Measurements from ENCODE around the gene RNF207. TPM values are rescaled to one million over a fixed set of nuclear protein-coding genes. Genes with fewer than 3 reads are reported as not detected.

Gene RNF207
- total RNA-seq, 6 experiments from 2014 or later = 8.4 to 20.5 (median 14.4) TPM

DNA sequence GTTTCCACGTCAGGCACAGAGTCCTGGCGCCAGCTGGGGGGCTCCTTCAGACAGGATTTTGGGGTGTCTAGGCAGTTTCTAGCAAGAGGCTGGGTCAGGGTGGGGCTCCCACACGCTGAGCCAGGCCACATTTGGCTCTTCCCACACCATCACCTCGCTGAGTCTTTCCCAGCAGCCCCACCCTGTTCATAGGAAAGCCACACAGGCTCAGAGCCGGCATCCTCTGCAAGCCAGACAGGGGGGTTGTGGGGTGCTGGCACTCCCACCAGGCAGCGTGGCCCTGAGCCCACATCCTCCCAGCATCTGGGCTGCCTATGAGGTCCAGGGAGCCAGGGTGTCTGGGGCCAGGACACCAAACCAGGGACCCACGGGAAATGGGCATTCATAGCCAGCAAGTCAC is 57.8 kb downstream of the RNF207 start:
- H3K36me3 ChIP-seq = no peaks in the 10 kb centered on the region
- ATAC-seq = no peak
- TF ChIP-seq POLR2A (IDR thresholded peaks at IDR 0.05) (no peak), CTCF (IDR thresholded peaks at IDR 0.05) (no peak)
- intact Hi-C loops (cut with DNase I) = no loop called here
- H3K9me3 ChIP-seq = no peaks in the 10 kb centered on the region
- no peak for DNase-seq
- H3K27ac ChIP-seq = no peak overlapping the region
- H3K4me1 ChIP-seq = peaks cover 0 to 11% (median 4%) of the 10 kb centered on the region in 4 donors
- no peak overlapping the region for H3K4me3 ChIP-seq
- no CpG with 5 or more reads among the region's 7 CpGs for WGBS (ENCODE audit: insufficient coverage, low coverage, low lambda C conversion rate, missing lambda C conversion rate)
- no peaks in the 10 kb centered on the region for H3K27me3 ChIP-seq

DNA sequence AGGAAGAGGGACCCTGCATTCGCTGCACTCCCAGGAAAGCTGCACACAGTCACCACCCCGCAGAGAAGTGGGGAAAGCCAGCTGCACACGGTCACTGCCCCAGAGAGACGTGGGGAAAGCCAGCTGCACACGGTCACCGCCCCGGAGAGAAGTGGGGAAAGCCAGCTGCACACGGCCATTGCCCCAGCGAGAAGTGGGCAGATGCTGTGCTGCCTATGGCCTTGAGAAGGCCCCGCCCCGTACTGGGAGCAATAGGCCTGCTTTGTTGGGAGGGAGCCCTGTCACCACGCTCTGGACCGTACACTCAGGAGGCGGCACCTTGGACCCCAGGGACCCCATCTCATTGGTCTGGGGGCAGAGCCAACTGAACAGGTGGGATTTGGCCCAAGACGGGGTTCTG is 59.2 kb downstream of the RNF207 start:
- TF ChIP-seq POLR2A (IDR thresholded peaks at IDR 0.05) (no peak), CTCF (IDR thresholded peaks at IDR 0.05) (no peak)
- intact Hi-C loops (cut with DNase I) = no loop called here
- Histone ChIP-seq H3K4me1 (no peaks in the 10 kb centered on the region), H3K9me3 (no peaks in the 10 kb centered on the region), H3K27ac (no peak overlapping the region), H3K4me3 (no peak overlapping the region), H3K36me3 (no peaks in the 10 kb centered on the region), H3K27me3 (no peaks in the 10 kb centered on the region)
- no CpG with 5 or more reads among the region's 15 CpGs for WGBS (ENCODE audit: insufficient coverage, low coverage, low lambda C conversion rate, missing lambda C conversion rate)
- ATAC-seq (no peak), DNase-seq (no peak)

DNA sequence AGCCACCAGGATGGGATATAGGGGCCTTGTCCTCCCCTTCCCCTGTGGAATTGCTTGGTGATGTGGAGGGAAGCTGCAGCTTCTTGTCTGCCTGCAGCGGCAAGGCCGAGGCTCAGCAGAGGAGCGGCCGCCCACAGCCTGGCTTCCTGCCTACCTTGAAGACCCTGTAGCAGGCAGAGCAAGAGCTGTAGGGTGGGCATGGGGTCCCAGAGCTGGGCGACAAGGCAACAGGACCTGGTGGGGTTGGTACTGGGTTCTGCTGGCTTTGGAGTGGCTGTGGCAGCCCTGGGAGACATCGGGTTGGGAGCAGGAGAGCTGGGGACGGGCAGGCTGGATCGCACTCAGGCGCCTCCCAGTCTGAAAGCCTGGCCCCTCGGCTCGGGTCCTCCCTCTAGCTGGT is 60.7 kb downstream of the RNF207 start:
- no peak overlapping the region for H3K4me3 ChIP-seq
- no peaks in the 10 kb centered on the region for H3K9me3 ChIP-seq
- H3K36me3 ChIP-seq = no peaks in the 10 kb centered on the region
- intact Hi-C loops (cut with DNase I) = no loop called here
- DNase-seq = no peak
- 81% methylated on average over 4 of the region's 11 CpGs for WGBS (ENCODE audit: insufficient coverage, low coverage, low lambda C conversion rate, missing lambda C conversion rate)
- H3K27ac ChIP-seq = no peak overlapping the region
- no peak for ATAC-seq
- no peaks in the 10 kb centered on the region for H3K4me1 ChIP-seq
- no peaks in the 10 kb centered on the region for H3K27me3 ChIP-seq
- TF ChIP-seq POLR2A (IDR thresholded peaks at IDR 0.05) (no peak), CTCF (IDR thresholded peaks at IDR 0.05) (no peak)

- intact Hi-C loops (cut with DNase I) = no loop called here
- Histone ChIP-seq H3K27ac (no peak overlapping the region), H3K4me1 (no peaks in the 10 kb centered on the region), H3K9me3 (no peaks in the 10 kb centered on the region), H3K27me3 (no peaks in the 10 kb centered on the region), H3K4me3 (no peak overlapping the region), H3K36me3 (no peaks in the 10 kb centered on the region)
- no peak for ATAC-seq
- DNase-seq = no peak
- 84% methylated on average over 10 of the region's 12 CpGs for WGBS (ENCODE audit: insufficient coverage, low coverage, low lambda C conversion rate, missing lambda C conversion rate)
- TF ChIP-seq CTCF (IDR thresholded peaks at IDR 0.05) (no peak), POLR2A (IDR thresholded peaks at IDR 0.05) (no peak)
Measured at GRCh38 chr1:6267686-6268322, 61.9 kb downstream of the RNF207 start.

- no peak overlapping the region for H3K4me3 ChIP-seq
- no peaks in the 10 kb centered on the region for H3K9me3 ChIP-seq
- H3K4me1 ChIP-seq = no peaks in the 10 kb centered on the region
- H3K27ac ChIP-seq = no peak overlapping the region
- WGBS (ENCODE audit: insufficient coverage, low coverage, low lambda C conversion rate, missing lambda C conversion rate) = 69% methylated on average over 3 of the region's 21 CpGs
- ATAC-seq (no peak), DNase-seq (no peak)
- TF ChIP-seq POLR2A (IDR thresholded peaks at IDR 0.05) (no peak), CTCF (IDR thresholded peaks at IDR 0.05) (no peak)
- no peaks in the 10 kb centered on the region for H3K36me3 ChIP-seq
- no peaks in the 10 kb centered on the region for H3K27me3 ChIP-seq
- intact Hi-C loops (cut with DNase I) = no loop called here
Measured at GRCh38 chr1:6268415-6268814, 62.5 kb downstream of the RNF207 start.
